Activated T-cell treated with anti-CD3 and anti-CD28 coated beads, Interleukin-2, amount 50 U/mL, for 24 hours (primary cell): ENCODE results near the gene PPP2R2C.

Source experiments
- DNase-seq: peaks from one replicate; pipeline ENCODE4 v3.0.0-alpha.2; 2020
- H3K27ac Mint-ChIP-seq: 2 replicates; pipeline ENCODE4 v1.8.0; 2020; ENCODE audit warnings: mild to moderate bottlenecking, mixed read lengths
- H3K27me3 Mint-ChIP-seq: 2 replicates; pipeline ENCODE4 v1.8.0; 2020; ENCODE audit warnings: mixed read lengths
- H3K36me3 Mint-ChIP-seq: 2 replicates; pipeline ENCODE4 v1.8.0; 2020; ENCODE audit warnings: low read depth, mixed read lengths
- H3K4me1 Mint-ChIP-seq: 2 replicates; pipeline ENCODE4 v1.8.0; 2020; ENCODE audit warnings: low read depth, mixed read lengths
- H3K4me3 Mint-ChIP-seq: 2 replicates; pipeline ENCODE4 v1.8.0; 2020; ENCODE audit warnings: mild to moderate bottlenecking, moderate library complexity, mixed read lengths
- H3K9me3 Mint-ChIP-seq: 2 replicates; pipeline ENCODE4 v1.8.0; 2020; ENCODE audit warnings: mixed read lengths

Gene PPP2R2C

DNA sequence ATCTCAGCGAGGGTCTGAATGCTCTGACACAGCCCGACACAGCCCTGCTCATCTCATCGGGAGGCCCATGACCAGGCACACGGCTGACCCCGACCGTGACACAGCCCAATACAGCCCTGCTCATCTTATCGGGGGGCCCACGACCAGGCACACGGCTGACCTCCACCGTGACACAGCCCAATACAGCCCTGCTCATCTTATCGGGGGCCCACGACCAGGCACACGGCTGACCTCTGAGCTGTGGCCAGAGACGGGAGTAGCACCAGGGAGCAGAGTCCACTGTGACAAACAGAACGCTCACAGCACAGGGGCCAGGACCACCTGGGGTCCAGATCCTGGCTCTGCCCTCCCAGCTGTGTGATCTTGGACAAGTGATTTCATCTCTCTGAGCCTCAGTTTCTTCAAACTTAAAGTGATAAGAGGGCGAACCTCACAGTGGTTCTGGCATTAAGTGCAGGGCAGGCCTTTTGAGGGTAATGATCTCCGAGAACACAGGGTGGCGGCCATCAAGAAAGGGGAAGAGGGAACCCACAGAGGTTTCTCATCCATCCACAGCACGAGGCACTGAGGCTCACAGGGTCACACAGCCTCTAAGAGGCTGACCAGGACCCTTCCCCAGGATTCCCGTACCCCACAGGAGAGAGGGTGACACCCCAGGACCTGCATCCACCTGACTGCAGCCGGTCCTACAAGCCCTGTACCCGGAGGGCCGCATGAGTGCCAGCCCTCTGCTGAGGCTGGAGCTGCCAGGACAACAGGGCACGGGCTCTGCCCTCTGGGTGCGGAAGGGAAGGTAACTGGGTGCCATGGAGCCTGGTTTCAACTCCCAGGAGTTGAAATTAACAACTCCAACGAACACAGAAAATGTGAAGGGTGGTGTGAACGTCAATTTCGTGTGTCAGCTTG, 142.7 kb downstream of the PPP2R2C start:
- H3K27me3 Mint-ChIP-seq = peaks cover 61% of the 10 kb centered on the region
- no peaks in the 10 kb centered on the region for H3K9me3 Mint-ChIP-seq
- H3K4me1 Mint-ChIP-seq = no peaks in the 10 kb centered on the region
- H3K27ac Mint-ChIP-seq = no peak overlapping the region
- no peak for DNase-seq
- H3K4me3 Mint-ChIP-seq = no peak overlapping the region
- H3K36me3 Mint-ChIP-seq = no peaks in the 10 kb centered on the region

GRCh38 chr4:6328526-6328925, 143.9 kb downstream of the PPP2R2C start:
- Mint-ChIP-seq H3K27me3 (peaks cover 64% of the 10 kb centered on the region), H3K27ac (no peak overlapping the region), H3K9me3 (no peaks in the 10 kb centered on the region)

DNA sequence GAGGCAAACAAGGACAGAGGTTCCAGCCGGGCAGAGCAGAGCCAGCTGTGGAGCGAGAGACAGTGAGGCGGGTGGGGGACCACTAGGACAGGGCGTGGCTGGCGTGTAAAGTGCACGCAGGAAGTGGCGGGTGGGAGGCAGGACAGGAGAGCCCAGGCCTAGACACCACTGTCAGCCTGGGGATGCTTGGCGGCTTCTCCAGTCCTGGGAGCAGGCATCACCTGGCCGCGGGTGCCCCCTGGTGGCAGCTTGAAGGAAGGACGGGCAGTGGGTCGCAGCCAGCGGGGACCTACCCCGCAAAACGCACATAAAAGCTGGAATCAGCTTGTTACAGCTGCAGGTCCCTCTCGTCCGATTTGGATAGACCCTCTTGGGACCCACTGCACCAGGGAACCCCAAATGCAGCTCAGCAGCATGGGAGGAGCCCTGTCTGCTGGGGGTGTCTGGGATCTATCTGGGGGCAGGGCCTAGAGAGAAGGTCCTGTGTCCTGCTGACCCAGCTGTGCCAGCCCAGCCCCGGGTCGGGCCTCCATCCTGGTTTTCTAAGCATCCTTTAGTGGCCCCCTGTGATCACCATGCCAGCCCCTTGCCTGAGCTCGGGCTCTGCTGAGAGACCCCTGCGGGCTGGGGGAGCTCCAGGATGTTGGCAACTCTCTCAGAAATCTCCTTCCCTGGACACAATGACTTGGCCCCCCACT, 145.0 kb downstream of the PPP2R2C start:
- no peaks in the 10 kb centered on the region for H3K9me3 Mint-ChIP-seq
- H3K36me3 Mint-ChIP-seq = no peaks in the 10 kb centered on the region
- H3K27me3 Mint-ChIP-seq = peaks cover 67% of the 10 kb centered on the region
- DNase-seq = peak; percentile 87
- no peak overlapping the region for H3K4me3 Mint-ChIP-seq
- no peak overlapping the region for H3K27ac Mint-ChIP-seq
- no peaks in the 10 kb centered on the region for H3K4me1 Mint-ChIP-seq

More at GRCh38 chr4:6328526-6328925, 143.9 kb downstream of the PPP2R2C start:
- no peaks in the 10 kb centered on the region for H3K4me1 Mint-ChIP-seq
- H3K36me3 Mint-ChIP-seq = no peaks in the 10 kb centered on the region
- no peak for DNase-seq
- no peak overlapping the region for H3K4me3 Mint-ChIP-seq

DNA sequence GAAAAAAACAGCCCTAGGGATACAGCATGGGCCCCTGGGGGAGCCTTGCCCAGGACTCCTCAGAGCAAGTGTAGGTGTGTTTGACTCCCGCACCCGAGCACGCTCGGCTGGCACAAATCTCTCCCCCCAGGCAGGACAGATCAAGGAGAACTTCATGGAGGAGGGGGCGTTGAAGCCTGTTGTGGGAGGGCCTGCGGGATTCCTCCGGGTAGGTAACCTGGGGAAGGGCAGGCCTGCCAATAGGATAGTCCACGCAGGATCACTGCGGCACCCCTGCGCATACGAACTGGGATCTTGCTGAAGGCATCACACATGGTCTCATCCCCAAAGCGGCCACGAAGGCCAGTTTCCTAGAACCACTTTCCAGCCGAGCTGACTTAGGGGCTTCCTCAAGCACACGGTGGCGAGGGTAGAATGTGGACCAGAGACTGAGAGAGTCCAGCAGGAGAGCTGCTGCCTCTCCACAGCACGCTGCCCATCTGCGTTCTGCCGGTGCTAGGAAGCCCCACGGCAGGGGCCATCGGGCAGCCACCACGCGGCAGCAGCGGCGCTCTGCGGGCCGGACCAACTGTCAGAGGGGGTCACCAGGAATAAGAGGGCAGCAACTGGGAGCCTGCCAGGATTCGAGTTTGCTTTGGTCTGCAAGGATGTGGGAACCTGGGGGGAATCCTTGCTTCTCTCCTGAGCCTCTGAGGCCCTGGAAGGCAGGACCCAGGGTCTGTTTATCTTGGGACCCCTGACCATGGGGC, 145.9 kb downstream of the PPP2R2C start:
- H3K27ac Mint-ChIP-seq = no peak overlapping the region
- H3K9me3 Mint-ChIP-seq = no peaks in the 10 kb centered on the region
- H3K4me1 Mint-ChIP-seq = no peaks in the 10 kb centered on the region
- no peak for DNase-seq
- H3K27me3 Mint-ChIP-seq = peaks cover 71% of the 10 kb centered on the region
- no peaks in the 10 kb centered on the region for H3K36me3 Mint-ChIP-seq
- no peak overlapping the region for H3K4me3 Mint-ChIP-seq

DNA sequence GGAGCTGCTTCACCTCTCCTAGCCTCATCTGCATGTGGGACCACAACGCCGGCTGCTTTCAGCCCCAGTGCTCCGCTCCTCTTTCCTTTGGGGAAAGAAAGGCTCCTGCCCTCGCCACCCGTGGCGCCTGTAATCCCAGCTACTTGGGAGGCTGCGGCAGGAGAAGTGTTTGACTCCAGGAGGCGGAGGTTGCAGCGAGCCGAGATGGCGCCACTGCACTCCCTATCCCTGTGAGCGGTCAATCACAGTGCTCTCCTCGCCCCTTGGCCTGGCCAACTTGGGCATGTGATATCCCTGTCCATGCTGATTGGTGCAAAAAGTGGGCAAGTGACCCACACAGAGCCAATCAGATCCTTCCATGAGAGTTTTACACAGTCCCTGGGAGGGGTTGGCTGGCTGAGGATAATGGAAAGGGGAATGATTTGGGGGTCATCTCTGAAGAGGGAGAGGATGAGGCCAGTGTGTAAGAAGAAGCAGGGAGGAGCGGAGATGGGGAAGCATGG, 146.6 kb downstream of the PPP2R2C start:
- Mint-ChIP-seq H3K4me1 (no peaks in the 10 kb centered on the region), H3K27ac (no peak overlapping the region), H3K27me3 (peaks cover 74% of the 10 kb centered on the region), H3K36me3 (no peaks in the 10 kb centered on the region), H3K4me3 (no peak overlapping the region), H3K9me3 (no peaks in the 10 kb centered on the region)
- DNase-seq = no peak

- H3K36me3 Mint-ChIP-seq = no peaks in the 10 kb centered on the region
- H3K27me3 Mint-ChIP-seq = peaks cover 78% of the 10 kb centered on the region
- H3K4me1 Mint-ChIP-seq = no peaks in the 10 kb centered on the region
- H3K4me3 Mint-ChIP-seq = no peak overlapping the region
- no peak for DNase-seq
- no peak overlapping the region for H3K27ac Mint-ChIP-seq
- H3K9me3 Mint-ChIP-seq = no peaks in the 10 kb centered on the region
These were observed 147.2 kb downstream of the PPP2R2C start for GRCh38 chr4:6324999-6325787.

GRCh38 chr4:6324461-6324998, 147.9 kb downstream of the PPP2R2C start:
- DNase-seq = no peak
- H3K36me3 Mint-ChIP-seq = no peaks in the 10 kb centered on the region
- H3K4me3 Mint-ChIP-seq = no peak overlapping the region
- no peaks in the 10 kb centered on the region for H3K4me1 Mint-ChIP-seq
- H3K27ac Mint-ChIP-seq = no peak overlapping the region
- no peaks in the 10 kb centered on the region for H3K9me3 Mint-ChIP-seq
- H3K27me3 Mint-ChIP-seq = peaks cover 78% of the 10 kb centered on the region

GRCh38 chr4:6322761-6323566, 149.4 kb downstream of the PPP2R2C start:
- H3K9me3 Mint-ChIP-seq = no peaks in the 10 kb centered on the region
- no peak overlapping the region for H3K4me3 Mint-ChIP-seq
- H3K36me3 Mint-ChIP-seq = no peaks in the 10 kb centered on the region
- H3K4me1 Mint-ChIP-seq = no peaks in the 10 kb centered on the region
- no peak for DNase-seq
- peaks cover 82% of the 10 kb centered on the region for H3K27me3 Mint-ChIP-seq
- no peak overlapping the region for H3K27ac Mint-ChIP-seq

- Mint-ChIP-seq H3K9me3 (no peaks in the 10 kb centered on the region), H3K36me3 (no peaks in the 10 kb centered on the region), H3K27ac (no peak overlapping the region), H3K4me3 (no peak overlapping the region), H3K27me3 (peaks cover 81% of the 10 kb centered on the region), H3K4me1 (no peaks in the 10 kb centered on the region)
- no peak for DNase-seq
These were observed 150.2 kb downstream of the PPP2R2C start for GRCh38 chr4:6322067-6322760.

GRCh38 chr4:6321361-6321760, 151.1 kb downstream of the PPP2R2C start:
- Mint-ChIP-seq H3K27ac (no peak overlapping the region), H3K4me1 (no peaks in the 10 kb centered on the region), H3K36me3 (no peaks in the 10 kb centered on the region), H3K4me3 (no peak overlapping the region), H3K27me3 (peaks cover 75% of the 10 kb centered on the region), H3K9me3 (no peaks in the 10 kb centered on the region)
- DNase-seq = no peak

DNA sequence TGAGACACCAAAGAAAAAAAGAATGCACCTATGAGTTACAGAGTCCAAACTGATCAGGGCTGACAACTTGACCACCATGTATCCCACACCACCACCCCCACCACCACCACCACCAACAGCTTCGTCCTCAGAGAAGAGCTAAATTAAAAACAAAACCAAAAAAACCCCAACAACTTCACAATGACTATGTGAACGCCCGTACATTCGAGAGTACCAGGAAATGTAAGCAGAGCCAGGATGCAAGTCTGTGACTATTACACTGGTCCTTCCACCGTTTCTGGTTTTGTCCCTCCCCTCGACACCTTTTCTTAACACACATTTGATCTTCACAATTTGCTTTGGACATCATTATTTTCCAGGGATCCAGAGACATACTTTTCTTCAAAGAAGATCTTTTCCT, 151.8 kb downstream of the PPP2R2C start:
- no peaks in the 10 kb centered on the region for H3K4me1 Mint-ChIP-seq
- peaks cover 72% of the 10 kb centered on the region for H3K27me3 Mint-ChIP-seq
- no peak overlapping the region for H3K4me3 Mint-ChIP-seq
- H3K27ac Mint-ChIP-seq = no peak overlapping the region
- H3K36me3 Mint-ChIP-seq = no peaks in the 10 kb centered on the region
- DNase-seq = no peak
- no peaks in the 10 kb centered on the region for H3K9me3 Mint-ChIP-seq

DNA sequence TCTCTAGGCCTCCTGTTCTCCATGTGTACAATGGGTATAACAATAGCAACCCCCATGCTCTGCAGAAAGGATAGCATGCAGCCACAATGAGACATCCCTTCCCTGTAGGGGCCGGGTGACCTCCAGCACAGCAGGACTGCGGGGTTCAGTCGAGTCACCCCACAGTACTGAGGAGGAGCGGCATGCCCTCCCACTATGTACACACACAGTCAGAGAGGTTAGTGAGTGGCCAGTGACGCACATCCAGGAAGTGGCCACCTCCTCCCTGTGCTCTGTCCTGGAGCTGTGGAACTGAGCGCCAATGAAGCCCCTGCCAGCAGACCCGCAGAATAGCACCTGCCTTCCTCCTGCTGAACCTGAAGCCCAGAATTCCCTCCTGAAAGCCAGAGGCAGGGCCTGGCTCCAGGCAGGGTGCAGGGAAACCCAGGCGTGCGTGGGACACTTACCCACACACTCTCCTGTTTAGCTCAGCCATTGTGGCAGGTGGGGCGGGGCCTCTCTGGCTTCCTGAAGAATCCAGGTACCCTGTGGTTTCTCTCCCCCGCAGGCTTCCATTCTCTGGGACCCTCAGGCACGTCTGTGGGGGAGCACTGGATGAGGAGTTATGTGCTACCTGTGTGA, 152.8 kb downstream of the PPP2R2C start:
- no peaks in the 10 kb centered on the region for H3K9me3 Mint-ChIP-seq
- no peak overlapping the region for H3K27ac Mint-ChIP-seq
- no peaks in the 10 kb centered on the region for H3K36me3 Mint-ChIP-seq
- H3K27me3 Mint-ChIP-seq = peaks cover 62% of the 10 kb centered on the region
- no peak for DNase-seq
- H3K4me3 Mint-ChIP-seq = no peak overlapping the region
- no peaks in the 10 kb centered on the region for H3K4me1 Mint-ChIP-seq
